Measurements from ENCODE around the gene TMPRSS9. TPM values are rescaled to one million over a fixed set of nuclear protein-coding genes. Genes with fewer than 3 reads are reported as not detected.
A peak's percentile ranks its signal among the peaks of the same experiment; 100 is the strongest.

Gene TMPRSS9
- total RNA-seq, 1 experiment from 2014 or later = not detected

DNA sequence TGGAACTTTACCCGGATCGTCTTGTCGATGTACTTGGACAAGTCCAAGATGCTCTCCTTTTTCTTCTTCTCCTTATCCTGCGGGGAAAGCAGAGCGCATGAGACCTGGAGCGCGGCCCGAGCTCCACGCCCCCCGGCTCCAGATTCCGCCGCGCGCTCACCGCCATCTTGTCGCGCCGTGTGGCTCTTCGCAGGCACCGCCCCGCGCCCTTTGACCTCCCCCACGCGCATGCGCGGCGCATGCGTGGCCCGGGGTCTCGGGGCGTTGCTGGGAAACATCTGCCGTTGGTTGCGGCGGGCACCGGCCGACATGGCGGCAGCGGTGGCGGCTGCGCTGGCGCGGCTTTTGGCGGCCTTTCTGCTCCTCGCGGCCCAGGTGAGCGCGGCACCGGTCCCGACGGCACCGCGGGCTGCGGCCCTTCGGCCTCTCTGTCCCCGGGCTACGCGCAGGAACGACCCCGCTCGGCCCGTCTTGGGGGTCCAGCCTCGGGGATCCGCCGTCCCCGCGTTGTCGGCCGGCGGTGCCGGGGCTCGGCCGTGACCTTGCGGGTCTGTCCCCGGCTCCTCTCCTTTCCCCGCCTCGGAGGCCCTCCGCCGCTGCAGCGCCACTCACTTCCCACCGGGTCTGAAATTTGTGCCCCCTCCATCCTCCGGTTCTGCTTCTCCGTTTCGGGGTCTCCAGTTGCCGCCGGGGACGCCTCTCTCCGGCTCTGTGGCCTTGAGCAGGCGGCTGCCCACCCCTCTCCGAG lies 31.5 kb upstream of the TMPRSS9 start, which contains the start of the genes LSM7 and SPPL2B:
Gene LSM7 (minus strand): TSS at position 186 of the 748 bp plus-strand sequence. CDS start 20 bp downstream, at position 166.
Gene SPPL2B (plus strand): TSS at position 284 of the 748 bp plus-strand sequence. CDS start 26 bp downstream, at position 310.
- no peaks in the 10 kb centered on the region for H3K9me2 ChIP-seq (replicated peaks; ENCODE audit: low read length)
- ChIA-PET CTCF (interaction anchor here (0.6 kb wide), 1 partner anchor 205 kb away, joined by 3 read pairs; no protein-coding TSS in a partner anchor), POLR2A (ENCODE audit: unreplicated experiment) (interaction anchor here (0.5 to 0.8 kb wide), 2 partner anchors 70 to 160 kb away, joined by 3 read pairs; no protein-coding TSS in a partner anchor)
- ATAC-seq (peak; percentile 79), DNase-seq (peak; percentile 85)
- H3K9me3 ChIP-seq (ENCODE audit: low read length) = no peaks in the 10 kb centered on the region
- H3K4me2 ChIP-seq (ENCODE audit: low read length) = peak within 1 kb of the TSS; percentile 97
- H3F3A ChIP-seq (ENCODE audit: low read length, unreplicated experiment) = no peaks in the 10 kb centered on the region
- H3K4me1 ChIP-seq (ENCODE audit: insufficient read depth, low read length) = peaks cover 11% of the 10 kb centered on the region
- H2AFZ ChIP-seq (ENCODE audit: low read length) = peak within 1 kb of the TSS; percentile 68; the same call in 1 of the 2 replicates
- BruUV-seq (replicated peaks) = no TSS peak
- H3K36me3 ChIP-seq (ENCODE audit: low read depth, low read length) = no peaks in the 10 kb centered on the region; the same call in 1 of the 2 replicates
- intact Hi-C loops (cut with micrococcal nuclease) = no loop called here
- H3K79me2 ChIP-seq (ENCODE audit: low read length) = peaks cover 70% of the 10 kb centered on the region
- H3K9ac ChIP-seq (ENCODE audit: low read length) = peak within 1 kb of the TSS; percentile 99
- H3K27ac ChIP-seq (ENCODE audit: low read length) = peak within 1 kb of the TSS; percentile 73
- TF ChIP-seq EZH2phosphoT487 (IDR thresholded peaks at IDR 0.05; ENCODE audit: borderline replicate concordance, low read length) (no peak), EZH2 (IDR thresholded peaks at IDR 0.05; ENCODE audit: low read length, unreplicated experiment) (no peak)
- TF ChIP-seq, protein P1, sequence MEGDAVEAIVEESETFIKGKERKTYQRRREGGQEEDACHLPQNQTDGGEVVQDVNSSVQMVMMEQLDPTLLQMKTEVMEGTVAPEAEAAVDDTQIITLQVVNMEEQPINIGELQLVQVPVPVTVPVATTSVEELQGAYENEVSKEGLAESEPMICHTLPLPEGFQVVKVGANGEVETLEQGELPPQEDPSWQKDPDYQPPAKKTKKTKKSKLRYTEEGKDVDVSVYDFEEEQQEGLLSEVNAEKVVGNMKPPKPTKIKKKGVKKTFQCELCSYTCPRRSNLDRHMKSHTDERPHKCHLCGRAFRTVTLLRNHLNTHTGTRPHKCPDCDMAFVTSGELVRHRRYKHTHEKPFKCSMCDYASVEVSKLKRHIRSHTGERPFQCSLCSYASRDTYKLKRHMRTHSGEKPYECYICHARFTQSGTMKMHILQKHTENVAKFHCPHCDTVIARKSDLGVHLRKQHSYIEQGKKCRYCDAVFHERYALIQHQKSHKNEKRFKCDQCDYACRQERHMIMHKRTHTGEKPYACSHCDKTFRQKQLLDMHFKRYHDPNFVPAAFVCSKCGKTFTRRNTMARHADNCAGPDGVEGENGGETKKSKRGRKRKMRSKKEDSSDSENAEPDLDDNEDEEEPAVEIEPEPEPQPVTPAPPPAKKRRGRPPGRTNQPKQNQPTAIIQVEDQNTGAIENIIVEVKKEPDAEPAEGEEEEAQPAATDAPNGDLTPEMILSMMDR (conservative IDR thresholded peaks at IDR 0.05; ENCODE audit: low read depth, low read length) = no peak
- no peaks in the 10 kb centered on the region for H3K27me3 ChIP-seq (ENCODE audit: low read length)
- H3K4me3 ChIP-seq (ENCODE audit: low read length) = peak within 1 kb of the TSS; percentile 98
- no peaks in the 10 kb centered on the region for H4K20me1 ChIP-seq (ENCODE audit: low read length)

DNA sequence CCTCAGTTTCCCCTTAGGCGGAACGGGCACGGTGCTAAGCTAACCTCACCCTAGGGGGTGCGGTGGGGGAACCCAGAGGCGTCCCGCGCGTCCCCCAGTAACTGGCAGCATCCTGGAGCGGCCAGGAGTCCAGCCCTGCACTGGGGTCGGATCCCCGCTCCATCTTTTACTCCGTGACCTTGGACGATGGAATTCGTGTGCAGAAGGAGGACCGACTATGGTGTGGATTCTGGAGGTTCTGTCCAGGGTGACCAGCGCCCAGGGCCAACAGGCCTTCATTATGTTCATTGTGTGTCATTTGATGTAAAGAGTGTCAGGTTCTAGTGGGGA lies 31.0 kb upstream of the TMPRSS9 start:
- no peak for DNase-seq
- no peaks in the 10 kb centered on the region for H3K9me2 ChIP-seq (replicated peaks; ENCODE audit: low read length)
- ChIA-PET POLR2A (ENCODE audit: unreplicated experiment) (no interaction called here), CTCF (no interaction called here)
- no peaks in the 10 kb centered on the region for H3F3A ChIP-seq (ENCODE audit: low read length, unreplicated experiment)
- H3K4me2 ChIP-seq (ENCODE audit: low read length) = peak overlapping the region; percentile 97
- H2AFZ ChIP-seq (ENCODE audit: low read length) = 0 out of 2 replicates have a peak overlapping the region, but pooled peaks have one; percentile 65
- H3K9me3 ChIP-seq (ENCODE audit: low read length) = no peaks in the 10 kb centered on the region
- peak overlapping the region; percentile 73 for H3K27ac ChIP-seq (ENCODE audit: low read length)
- H4K20me1 ChIP-seq (ENCODE audit: low read length) = no peaks in the 10 kb centered on the region
- no peaks in the 10 kb centered on the region; the same call in 1 of the 2 replicates for H3K36me3 ChIP-seq (ENCODE audit: low read depth, low read length)
- H3K9ac ChIP-seq (ENCODE audit: low read length) = peak overlapping the region; percentile 99
- peaks cover 11% of the 10 kb centered on the region for H3K4me1 ChIP-seq (ENCODE audit: insufficient read depth, low read length)
- ATAC-seq = peak; percentile 23; the same call in 1 of the 2 replicates
- H3K79me2 ChIP-seq (ENCODE audit: low read length) = peaks cover 70% of the 10 kb centered on the region
- intact Hi-C loops (cut with micrococcal nuclease) = no loop called here
- H3K27me3 ChIP-seq (ENCODE audit: low read length) = no peaks in the 10 kb centered on the region
- peak overlapping the region; percentile 98 for H3K4me3 ChIP-seq (ENCODE audit: low read length)
- TF ChIP-seq EZH2 (IDR thresholded peaks at IDR 0.05; ENCODE audit: low read length, unreplicated experiment) (no peak), EZH2phosphoT487 (IDR thresholded peaks at IDR 0.05; ENCODE audit: borderline replicate concordance, low read length) (no peak)
- TSS peak; percentile 59 for BruUV-seq (replicated peaks)

DNA sequence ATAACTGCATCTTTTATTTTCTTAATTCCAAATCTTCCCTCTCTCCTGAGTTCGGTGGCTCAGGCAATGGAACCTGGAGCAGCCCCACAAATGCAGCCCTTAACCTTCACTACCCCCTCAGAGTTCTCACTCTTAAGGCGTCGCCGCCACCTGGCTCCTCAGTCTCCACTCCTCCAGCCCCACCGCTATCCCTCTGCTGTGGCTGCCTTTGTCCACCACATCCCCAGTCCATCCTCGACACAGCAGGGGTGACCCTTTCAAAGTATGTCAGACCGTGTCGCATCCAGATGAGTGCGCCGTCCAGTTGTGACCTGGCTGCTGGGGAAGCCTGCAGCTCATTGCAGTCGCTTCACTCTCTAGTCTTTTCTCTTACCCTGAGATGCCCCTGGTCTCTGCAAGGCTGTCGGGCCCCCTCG lies 30.6 kb upstream of the TMPRSS9 start:
- peaks cover 70% of the 10 kb centered on the region for H3K79me2 ChIP-seq (ENCODE audit: low read length)
- H3K9me3 ChIP-seq (ENCODE audit: low read length) = no peaks in the 10 kb centered on the region
- H3K4me3 ChIP-seq (ENCODE audit: low read length) = peak overlapping the region; percentile 98
- no peak overlapping the region for H2AFZ ChIP-seq (ENCODE audit: low read length)
- H3K27me3 ChIP-seq (ENCODE audit: low read length) = no peaks in the 10 kb centered on the region
- ChIA-PET POLR2A (ENCODE audit: unreplicated experiment) (interaction anchor here (0.5 kb wide), 1 partner anchor 21 kb away, joined by 3 read pairs; no protein-coding TSS in a partner anchor), CTCF (no interaction called here)
- peaks cover 11% of the 10 kb centered on the region for H3K4me1 ChIP-seq (ENCODE audit: insufficient read depth, low read length)
- no peak for DNase-seq
- no peaks in the 10 kb centered on the region; the same call in 1 of the 2 replicates for H3K36me3 ChIP-seq (ENCODE audit: low read depth, low read length)
- ATAC-seq = no peak; the same call in 1 of the 2 replicates
- H3K9ac ChIP-seq (ENCODE audit: low read length) = peak overlapping the region; percentile 99; the same call in 1 of the 2 replicates
- no peaks in the 10 kb centered on the region for H4K20me1 ChIP-seq (ENCODE audit: low read length)
- H3K4me2 ChIP-seq (ENCODE audit: low read length) = peak overlapping the region; percentile 97
- H3K27ac ChIP-seq (ENCODE audit: low read length) = no peak overlapping the region
- intact Hi-C loops (cut with micrococcal nuclease) = no loop called here
- TF ChIP-seq, protein P1 (conservative IDR thresholded peaks at IDR 0.05; ENCODE audit: low read depth, low read length) = no peak
- no peak for TF ChIP-seq EZH2 (IDR thresholded peaks at IDR 0.05; ENCODE audit: low read length, unreplicated experiment)
- no peak for TF ChIP-seq EZH2phosphoT487 (IDR thresholded peaks at IDR 0.05; ENCODE audit: borderline replicate concordance, low read length)
- no TSS peak for BruUV-seq (replicated peaks)
- no peaks in the 10 kb centered on the region for H3F3A ChIP-seq (ENCODE audit: low read length, unreplicated experiment)
- no peaks in the 10 kb centered on the region for H3K9me2 ChIP-seq (replicated peaks; ENCODE audit: low read length)

Data from PC-3 (cell line).